Fibroblast of skin of left quadriceps (primary cell): ENCODE results near the gene BAIAP2L1.
A peak's percentile ranks its signal among the peaks of the same experiment; 100 is the strongest.

Experiments used
- DNase-seq, 2 experiments: peaks; one replicate each; pipeline ENCODE4 v3.0.0-alpha.2; 2013; ENCODE audit warnings: low read depth in 2 of 2

The BAIAP2L1 gene

DNA sequence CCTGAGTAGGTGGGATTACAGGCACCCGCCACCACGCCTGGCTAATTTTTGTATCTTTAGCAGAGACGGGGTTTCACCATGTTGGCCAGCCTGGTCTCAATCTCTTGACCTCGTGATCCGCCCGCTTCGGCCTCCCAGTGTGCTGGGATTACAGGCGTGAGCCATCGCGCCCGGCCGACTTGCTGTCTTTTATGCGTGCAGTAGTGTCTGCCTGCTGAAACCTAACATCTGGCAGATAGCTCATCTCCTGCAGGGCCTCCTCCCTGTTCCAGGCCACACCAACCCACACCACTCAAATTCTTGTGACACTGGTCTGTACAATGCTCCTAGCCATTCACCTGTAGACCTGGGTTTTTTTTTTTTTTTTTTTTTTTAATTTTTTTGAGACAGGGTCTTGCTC is 41.5 kb downstream of the BAIAP2L1 start:
- DNase-seq = no peak

DNA sequence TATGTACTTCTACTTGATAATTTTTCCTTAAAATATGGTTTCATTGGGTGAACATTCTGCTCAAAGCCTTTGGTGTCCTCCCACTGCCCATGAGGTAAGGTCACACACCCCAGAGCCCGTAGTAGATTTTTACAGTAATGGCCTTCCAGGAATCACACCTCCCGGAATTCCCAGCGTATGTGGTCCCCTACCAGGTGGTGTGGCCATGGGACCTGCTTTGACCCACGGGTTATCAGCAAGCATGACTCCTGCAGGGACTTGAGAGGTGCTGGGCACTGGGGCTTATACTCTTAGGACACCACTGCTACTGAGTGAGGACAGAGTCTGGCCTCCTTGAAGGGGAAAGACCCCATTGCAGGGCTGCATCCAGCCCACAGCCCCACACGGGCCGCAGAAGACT is 42.2 kb downstream of the BAIAP2L1 start:
- no peak for DNase-seq

DNA sequence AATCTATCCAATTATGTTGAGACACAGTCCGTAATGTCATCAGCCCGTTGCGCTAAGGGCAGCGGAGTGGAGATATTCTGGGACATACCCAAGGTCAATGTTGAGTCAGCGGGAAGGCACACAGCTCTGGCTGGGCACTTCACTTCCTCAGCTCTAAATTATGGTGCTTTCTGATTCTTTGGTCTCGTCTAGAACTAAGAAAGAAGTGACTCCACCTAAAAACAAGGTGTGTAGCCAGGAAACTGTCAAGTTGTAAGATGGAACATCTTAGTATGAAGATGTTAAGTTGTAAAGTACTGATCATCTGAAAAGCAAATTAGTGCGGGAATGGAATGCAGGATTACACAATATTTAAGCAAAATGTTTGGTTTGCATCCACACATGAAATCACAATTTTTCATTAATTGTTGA is 43.1 kb downstream of the BAIAP2L1 start:
- no peak for DNase-seq

DNA sequence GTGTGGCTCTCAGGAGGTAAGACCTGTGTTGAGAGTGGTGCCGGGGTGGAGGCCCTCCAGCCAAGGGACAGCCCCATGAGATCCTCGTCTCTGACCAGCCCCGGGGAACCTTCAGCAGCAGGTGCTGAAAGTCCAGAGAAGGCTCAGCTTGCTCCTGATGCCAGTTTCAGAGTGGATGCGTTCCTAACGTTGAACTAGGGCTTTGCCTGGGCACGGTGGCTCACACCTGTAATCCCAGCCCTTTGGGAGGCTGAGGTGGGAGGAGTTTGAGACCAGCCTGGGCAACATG is 45.7 kb downstream of the BAIAP2L1 start:
- DNase-seq = no peak

DNA sequence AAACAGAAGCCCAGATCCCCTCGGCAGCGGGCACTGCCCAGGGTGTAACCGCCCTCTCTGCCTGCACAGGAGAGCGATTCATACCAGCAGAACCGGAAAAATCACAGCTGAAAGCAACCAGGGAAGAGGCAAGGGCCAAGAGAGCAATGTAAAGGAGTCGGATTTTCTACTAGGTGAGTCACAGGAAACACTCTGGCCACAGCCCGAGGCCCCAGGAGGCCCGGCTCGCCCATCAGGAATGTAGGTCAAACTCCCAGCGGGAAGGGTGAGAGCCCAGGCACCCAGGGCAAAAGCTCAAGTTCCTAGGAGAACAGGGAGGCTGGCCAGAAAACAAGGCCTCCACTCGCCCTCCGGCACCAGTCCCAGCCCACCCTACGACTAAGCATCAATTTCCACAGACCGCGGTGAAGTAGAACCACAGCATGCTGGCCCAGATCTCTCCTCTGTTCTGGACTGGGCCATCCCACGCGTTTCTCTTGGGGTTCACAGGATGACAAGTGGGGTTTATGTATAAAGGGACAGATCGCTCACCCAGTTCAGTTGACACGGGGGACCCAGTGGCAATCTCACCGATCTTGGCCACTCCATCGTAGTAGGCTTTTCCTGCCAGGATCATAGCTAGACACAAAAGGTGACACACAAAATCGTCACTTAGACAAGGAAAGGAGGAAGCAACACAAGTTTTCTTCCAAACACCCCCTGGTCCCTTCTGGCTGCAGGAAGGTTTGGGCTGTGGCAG is 46.2 kb downstream of the BAIAP2L1 start:
- DNase-seq = peak; percentile 29 to 34

DNA sequence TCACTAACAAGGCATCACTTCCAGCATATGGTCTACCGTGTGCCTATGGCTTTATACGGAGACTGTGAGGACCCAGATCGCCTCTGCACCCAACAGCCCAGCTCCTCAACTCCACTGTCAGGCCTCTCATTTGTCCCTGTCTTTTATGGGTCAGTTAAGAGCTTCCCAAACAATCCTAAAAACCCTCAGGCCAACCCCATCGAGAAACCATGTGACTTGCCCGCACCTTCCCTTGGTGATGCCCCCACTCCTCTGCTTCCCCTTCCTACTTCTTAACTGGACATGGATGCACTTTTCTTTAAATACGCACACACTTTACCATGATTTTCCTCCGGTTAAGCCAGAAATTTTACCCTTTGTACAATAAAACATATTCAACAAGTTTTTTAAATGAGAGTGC is 46.8 kb downstream of the BAIAP2L1 start:
- no peak for DNase-seq

DNA sequence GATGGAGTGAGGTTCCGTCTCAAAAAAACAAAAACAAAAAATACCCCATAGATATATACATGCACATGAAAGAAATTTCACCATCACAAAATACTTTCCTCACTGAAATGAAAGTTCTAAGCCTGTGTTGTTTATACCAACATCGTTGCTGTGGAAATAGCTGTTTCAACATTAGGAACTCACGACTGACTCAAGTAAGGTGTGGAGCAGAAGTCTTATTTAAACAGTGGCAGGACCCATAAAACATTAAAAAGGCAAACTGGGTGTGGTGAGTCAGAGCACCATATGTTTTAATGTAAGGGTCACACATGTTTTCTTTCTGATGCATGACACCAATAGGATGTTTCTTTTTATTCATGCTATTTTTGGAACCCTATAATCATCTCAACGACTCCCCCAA is 48.3 kb downstream of the BAIAP2L1 start:
- DNase-seq = peak; percentile 68 to 72

DNA sequence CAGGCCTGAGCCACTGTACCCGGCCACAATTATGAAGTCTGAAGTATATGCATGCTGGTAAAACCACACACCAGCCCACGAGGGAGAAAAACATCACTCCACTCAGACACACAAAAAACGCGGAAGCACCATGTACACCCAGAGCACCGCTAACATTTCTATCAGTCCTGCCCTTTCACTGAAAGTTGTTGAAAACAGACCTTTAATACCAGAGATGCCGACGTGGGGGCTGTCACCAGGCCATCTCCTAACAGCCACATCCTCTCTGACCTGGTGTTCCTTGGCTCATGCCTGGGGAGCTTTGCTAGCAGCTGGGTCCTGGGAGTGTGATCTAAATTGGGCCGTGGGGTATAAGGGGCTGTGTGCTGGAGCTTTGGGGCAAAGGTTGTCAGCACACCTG is 49.8 kb downstream of the BAIAP2L1 start:
- DNase-seq = no peak

DNA sequence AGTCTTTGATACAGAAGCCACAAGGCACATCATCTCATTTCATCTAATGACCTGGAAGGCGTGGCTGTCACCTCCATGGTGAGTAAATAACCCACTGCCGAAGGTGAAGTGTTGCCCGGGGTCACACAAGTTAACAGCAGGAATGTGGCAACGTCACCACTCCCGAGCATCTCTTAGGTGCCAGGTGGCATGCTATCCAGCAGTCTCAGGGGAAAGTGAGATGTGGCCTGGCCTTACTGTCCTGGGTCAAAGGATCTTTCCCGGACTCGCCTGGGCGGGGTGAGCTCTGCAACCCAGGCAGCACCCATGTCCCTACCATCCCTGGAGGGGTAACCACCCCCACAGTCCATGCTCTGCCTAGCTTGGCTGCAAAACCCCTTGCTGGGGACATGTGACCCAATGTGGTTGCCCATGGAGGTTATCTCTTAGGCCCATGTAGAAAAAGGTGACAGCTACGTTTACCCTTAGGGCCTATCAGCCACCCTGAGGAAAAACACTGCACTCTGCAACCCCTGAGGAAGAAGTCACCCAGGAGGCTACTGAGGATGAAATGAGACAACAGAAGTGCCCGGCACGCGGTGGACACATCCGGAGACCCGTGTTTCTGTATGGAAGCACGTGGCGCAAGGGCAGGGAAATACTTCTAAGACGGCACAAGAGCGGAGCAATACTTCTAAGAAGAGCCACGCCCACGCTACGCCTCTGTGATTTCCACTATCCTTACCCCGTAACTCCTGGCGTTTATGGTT is 52.0 kb downstream of the BAIAP2L1 start:
- DNase-seq = no peak

DNA sequence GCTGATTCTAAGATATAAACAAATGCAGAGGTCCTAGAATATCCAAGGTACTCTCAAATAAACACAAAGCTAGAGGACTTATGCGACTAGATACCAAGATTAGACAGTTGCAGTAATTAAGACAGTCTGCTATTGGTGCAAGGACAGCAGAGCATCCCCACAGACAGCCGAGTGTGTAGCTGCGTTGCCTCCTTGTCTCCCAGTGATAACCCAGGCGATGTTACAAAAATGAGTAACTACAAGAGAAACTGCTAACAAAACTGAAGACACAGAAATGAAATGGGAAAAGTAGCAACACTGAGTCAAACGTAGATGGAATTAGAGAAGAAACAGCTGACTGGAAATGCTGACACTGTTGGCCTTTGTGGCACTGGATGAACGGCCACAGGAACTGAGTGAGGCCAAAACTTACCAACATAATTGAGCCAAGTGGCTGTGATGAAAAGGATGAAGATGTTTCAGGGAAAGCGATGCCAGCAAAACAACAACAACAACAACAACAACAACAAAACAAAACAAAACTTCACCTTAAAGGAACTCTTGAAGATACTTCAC is 54.3 kb downstream of the BAIAP2L1 start:
- DNase-seq = no peak

DNA sequence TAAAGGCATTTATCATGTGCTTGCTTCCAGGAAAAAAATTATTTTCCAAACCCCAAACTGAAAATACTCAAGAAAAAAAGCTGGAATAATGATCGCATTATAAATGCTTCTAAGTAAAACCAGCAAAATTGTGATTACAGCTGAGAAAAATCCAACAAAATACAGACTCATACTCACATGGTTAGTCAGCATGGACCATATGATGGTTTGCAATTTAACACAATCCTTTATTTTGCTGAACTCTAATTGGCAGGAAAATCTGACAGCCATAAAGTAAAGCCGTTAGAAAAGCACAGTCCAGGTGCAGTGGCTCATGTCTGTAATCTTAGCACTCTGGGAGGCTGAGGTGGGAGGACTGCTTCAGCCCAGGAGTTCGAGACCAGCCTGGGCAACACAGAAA is 59.8 kb downstream of the BAIAP2L1 start:
- DNase-seq = peak in 1 of 2 experiments; percentile 26

DNA sequence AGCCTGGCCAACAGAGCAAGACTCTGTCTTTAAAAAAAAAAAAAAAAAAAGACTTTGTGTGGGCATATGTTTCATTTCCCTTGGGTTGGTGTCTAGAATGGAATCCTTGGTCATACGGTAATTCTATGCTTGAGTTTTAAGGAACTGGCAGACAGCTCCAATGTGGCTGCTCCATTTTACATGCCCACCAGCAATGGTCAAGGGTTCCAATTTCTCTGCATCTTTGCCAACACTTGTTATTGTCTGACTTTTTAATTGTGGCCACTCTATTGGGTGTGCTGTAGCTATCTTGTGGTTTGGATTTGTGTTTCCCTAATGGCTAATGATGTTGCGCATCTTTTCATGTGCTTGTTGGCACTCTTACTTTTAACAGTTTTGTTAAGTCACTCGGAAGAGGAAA is 61.8 kb downstream of the BAIAP2L1 start:
- no peak for DNase-seq

DNA sequence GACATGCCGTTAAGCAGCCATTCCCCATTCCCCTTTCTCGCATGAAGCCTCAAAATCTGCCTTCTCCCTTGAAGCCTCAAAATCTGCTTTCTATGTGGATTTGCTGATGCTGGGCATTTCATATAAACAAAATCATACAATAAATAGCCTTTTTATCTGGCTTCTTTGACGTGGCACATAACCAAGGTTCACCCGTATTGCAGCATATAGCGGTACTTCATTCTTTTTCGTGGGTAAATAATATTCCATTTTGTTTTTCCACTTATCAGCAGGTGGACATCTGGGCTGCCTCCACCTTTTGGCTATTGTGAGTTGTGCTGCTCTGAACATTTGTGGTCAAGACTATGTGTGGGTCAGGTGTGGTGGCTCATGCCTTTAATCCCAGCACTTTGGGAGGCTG is 62.4 kb downstream of the BAIAP2L1 start:
- DNase-seq = no peak

DNA sequence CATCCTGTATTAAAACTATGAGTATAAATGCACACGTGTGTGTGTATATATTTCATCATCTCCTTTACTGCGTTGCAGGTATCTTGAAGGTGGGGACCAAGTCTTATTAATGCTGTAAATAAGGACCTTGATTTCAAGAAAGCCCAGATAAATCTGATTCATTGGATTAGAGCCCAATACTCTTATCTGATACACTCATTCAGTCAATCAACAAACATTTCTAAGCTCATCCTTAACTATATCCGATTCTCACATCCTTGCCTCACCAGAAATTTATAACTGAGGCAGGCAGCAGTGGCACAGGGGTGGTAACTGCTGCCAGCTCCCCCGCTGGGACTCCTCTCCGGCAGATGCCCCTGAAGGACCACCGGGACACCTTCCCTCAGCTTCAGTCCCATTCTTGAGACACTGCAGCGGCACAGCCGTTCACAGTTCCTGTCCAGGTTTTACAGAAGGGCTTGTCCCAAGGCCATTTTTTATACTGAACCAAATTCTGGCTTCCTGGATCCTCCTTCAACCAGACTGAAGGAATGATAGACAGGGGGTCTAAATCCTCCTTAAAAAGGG is 65.4 kb downstream of the BAIAP2L1 start:
- DNase-seq = no peak

DNA sequence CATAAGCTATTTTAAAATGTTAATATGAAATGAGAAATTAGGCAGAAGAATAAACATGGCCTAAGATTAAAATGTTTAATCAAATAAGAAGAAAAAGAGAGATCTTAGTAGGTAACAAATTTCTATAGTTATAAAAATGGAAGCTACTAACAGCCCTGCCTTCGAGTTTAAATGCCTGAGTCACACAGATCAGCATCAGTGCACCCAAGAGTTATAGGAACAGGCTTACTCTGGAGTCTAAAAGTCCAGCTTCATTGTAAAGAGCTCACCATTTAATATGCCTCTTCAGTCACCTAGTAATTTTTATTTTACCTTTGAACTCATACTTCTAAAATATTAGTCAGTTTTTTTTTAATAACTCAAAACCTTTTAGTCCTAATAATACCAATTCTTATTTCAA is 66.8 kb downstream of the BAIAP2L1 start:
- DNase-seq = no peak

DNA sequence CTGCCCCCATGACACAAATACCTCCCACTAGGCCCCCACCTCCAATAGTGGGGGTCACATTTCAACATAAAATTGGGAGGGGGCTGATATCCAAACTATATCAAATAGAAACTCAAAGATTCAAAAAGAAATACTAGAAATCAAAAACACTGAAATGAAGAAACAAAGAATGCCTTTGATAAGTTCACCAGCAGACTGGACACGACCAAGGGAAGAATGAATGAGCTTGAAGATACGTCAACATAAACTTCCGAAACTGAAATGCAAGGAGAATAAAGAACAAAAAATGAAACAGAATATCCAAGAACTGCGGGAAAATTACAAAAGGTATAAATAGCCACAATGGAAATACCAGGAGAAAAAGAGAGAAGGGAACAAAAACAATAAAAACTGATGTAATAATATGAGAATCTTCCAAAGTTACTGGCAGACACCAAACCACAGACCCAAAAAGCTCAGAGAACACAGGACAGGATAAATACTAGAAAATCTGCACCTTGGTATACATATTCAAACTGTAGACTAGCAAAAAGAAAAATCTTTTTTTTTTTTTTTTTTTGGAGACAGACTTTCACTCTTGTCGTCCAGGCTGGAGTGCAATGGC is 69.9 kb downstream of the BAIAP2L1 start:
- DNase-seq = no peak

DNA sequence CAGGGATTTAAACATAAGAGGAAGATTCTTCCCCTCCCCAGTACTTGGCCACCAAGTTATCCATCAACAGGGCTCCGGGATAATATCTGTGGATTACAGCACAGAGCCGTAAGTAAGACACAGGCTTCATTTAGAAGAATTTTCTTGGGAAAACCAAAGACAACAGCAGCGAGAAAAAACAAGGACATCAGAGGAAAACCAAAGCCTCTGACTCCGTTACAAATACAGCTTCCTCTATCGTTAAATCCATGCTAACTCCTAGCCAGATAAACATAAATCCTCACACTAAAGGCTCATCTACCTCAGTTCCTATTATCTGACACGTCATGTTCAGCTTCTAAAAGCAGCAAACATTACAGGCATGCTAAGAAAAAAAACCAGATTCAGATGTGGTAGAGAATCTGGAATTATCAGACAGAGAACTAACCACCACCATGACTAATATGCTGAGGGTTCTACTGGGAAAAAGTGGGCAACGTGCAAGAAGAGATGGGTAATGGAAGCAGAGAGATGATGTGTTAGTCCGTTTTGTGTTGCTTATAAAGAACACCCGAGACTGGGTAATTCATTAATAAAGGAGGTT is 71.0 kb downstream of the BAIAP2L1 start:
- peak; percentile 33 for DNase-seq

DNA sequence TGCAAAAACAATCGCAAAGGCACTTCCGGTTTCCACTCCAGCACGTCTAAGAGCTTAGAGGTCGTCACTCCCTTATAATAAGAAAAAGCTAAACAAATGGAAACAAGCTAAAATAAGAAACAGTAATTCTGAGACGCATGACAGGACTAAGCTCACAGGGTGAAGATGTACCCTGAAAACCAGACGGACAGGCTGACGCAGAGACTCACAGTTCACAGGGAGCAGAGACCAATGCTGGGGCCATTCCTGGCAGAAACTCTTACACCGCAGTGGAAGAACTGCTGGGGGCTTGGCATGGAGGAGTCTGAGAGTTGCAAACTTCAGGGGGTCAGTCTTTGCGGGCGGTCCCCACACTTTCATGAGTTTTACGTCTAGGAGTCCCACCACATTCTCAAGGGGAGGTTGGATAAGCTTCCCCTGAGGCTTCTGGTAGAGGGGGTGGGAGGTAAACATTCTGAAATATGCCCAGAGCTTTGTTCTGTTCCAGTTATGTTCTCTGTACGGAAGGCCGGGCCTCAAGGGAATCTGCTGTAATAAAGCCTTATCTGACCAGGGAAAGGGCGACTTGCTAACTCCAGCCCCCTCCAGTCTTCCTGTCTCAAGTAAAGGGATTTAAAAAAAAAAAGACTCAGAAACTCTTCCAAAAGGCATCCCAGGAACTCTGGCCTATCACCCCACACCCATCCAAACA is 71.6 kb downstream of the BAIAP2L1 start:
- DNase-seq = no peak

DNA sequence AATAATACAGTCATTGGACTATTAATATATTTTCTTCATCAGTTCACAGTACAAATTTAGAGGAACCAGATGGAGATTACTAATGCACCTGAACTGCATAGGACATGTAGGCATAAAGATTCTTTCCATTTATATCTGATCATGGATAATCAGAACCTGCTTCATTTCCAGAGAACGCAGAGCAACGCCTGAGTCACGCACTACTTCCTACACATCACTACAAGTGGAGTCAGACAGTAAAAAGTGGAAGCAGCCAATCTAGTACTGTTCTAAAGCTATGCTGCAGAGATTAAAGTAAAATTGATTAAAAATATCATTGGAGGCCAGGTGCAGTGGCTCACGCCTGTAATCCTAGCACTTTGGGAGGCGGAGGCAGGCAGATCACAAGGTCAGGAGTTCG is 76.1 kb downstream of the BAIAP2L1 start:
- DNase-seq = no peak

DNA sequence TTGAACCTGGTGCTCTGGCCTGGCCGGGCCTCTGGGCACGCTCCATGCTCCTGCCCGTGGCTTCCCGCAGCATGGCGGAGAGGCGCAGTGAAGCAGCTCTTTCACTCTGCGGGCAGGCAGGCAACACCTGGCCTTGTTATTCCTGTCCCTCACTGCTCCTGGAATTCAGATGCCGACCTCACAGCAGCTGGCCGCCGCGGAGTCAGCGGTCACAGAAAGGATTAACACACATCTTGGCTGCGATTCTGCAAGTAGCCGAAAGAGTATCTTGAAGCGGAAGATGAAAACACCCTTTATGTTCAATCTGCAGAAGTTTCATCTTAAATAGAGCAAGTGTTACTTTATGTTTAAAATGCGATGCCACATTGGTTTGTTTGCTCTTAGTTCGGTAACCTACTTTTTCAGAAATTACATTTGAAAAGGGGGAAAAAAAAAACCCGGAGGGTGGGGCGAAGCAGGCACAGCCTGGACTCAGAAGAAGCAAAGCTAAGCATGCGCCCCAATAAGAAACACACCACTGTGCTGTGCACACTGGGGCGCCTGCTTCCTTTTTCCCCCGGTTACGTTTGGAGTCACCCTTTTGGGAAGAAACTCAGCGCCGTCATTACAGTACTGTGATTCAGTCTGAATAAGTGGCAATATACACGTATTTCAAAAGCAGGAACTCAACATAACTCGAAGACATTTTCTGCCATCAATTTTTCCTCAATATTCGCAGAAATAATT is 77.1 kb downstream of the BAIAP2L1 start:
- DNase-seq = no peak
